Activated CD8-positive, alpha-beta memory T cell treated with anti-CD3 and anti-CD28 coated beads, Interleukin-2, amount 50 U/mL, for 4 hours (primary cell): Measurements from ENCODE around the gene VSX1.

Experiments used
- DNase-seq: peaks from one replicate; pipeline ENCODE4 v3.0.0-alpha.2; 2020

VSX1 gene

DNA sequence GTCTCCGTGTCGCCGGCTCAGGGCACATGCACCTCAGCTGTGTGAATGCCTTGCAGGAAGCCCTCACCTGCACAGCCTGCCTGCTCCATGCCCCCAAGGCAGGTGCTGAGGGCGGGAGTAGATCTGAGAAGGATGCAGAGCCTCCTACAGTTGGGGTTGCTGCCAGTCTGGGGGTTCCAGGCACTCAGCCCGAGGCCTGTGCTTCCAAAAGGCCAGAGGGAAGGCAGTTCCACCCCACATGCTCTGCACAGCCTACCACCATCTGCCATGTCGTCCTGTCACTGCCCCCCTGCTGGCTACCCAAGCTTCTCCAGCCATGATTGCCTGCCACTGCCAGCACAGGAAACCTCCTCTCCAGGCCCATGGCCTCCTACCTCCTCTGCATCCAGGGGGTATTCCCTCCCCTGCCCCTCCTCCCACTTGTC is 43.3 kb downstream of the VSX1 start:
- DNase-seq: no peak

DNA sequence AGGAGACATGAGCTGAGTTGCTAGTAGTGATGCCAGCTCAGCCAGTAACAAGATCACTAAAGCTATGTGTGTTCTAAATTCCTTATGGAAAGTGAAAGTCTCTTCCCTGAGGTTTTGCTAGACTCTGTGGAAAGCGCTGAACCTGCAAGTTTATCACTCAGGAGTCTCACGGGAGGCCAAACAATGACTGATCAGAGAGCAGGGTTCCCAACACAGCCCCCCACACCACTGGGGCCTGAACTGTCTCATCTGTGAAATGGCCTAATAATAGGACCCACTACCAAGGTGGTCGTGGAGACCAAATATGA is 43.9 kb downstream of the VSX1 start:
- DNase-seq: no peak

DNA sequence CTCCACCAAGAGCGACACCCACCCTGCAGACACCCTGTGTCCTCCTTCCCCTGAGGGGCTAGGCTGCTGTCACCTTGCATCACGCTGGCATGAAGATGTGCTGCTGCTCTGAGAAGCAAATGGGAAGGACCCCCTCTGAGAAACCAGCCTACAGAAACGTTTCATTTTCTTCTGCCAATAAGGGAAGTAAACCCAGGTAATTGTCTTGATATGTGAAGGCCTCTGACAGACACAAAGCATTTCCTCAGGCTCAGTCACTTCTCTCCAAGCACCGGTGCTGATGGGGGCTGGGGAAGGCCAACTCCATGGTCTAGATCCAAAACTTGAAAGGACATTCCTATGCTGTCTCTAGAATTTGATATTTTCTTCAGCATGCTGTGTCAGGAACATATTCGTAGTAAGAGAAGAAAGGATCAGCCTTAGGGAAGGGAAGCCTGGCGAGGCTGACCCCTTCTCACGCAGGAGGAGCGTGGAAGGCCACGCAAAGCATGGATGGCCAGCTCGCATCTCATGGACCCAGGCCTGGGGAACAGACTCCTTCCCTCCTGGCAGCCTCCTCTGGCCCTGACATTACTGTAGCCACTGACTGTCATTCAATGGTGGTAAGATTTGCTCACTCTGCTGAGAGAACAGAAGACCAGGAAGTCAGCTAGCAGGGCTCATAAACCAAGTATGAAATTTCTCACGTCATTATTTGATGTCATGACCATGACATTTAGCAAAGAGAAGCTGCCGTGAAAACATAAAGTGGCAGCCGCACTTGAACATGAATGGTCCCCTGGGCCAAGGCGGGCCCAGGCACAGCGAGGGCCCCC is 44.4 kb downstream of the VSX1 start:
- DNase-seq: no peak

DNA sequence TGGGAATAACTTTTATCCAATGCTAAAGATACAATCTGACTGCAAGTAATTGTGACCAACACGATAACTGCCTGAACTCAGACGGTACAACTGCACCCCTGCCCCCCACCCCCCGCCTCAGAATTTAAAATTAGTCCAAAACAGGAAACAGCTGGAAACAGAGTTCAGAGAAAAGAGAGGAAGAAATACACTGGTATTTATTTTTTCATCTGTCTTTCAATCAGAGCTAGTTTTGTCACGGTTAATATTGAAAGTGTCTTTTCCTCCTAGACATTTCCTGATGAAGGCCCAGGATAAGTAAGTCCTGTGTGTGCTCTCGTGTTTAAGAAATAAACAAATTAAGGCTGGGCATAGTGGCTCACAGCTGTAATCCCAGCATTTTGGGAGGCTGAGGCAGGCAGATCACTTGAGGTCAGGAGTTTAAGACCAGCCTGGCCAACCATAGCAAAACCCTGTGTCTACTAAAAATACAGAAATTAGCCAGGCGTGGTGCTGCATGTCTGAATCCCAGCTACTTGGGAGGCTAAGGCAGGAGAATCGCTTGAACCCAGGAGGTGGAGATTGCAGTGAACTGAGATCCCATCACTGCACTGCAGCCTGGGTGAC is 45.5 kb downstream of the VSX1 start:
- no peak for DNase-seq

DNA sequence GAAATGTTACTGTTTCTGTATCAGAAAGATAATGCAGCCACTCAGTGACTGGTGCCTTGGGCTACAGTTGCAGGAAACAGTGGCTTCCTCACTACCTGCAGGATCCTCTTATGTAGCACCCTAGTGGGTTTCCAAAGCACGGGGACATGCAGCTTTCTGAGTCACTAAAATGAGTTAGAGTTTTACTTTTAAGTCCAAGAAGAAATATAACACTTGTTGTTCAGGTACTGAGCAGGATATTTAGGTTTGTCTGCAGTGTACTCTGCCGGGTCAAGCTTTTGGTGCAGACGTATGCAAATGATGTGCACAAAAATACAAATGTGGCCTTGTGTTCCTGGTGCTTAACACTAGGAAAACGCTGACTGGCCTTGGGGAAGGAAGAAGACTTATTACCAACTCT is 46.0 kb downstream of the VSX1 start:
- DNase-seq: no peak

- DNase-seq: no peak
These were observed 48.0 kb downstream of the VSX1 start for GRCh38 chr20:25033924-25034300.

GRCh38 chr20:25033265-25033923 is 48.5 kb downstream of the VSX1 start:
- DNase-seq: no peak

- DNase-seq: no peak
These were observed 49.3 kb downstream of the VSX1 start for GRCh38 chr20:25032478-25033264.

GRCh38 chr20:25032065-25032477 is 49.9 kb downstream of the VSX1 start:
- DNase-seq: no peak

DNA sequence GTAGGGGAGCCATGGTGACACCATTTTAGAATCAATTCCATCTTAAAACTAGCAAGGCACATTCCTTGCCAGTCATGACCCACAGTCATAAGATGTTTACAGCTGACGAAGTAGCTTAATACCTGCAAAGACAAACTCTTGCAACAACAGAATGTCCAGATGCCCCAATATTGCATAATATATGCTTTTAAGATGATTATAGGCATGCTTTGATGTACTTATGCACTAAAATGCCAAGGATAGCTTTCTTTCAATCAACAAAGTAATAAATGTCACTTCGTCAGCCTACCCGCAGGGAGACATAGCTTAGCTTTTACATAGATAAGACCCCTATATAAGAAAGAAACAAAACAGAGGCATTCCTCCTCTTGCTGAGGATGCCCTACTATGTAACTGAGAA is 50.7 kb downstream of the VSX1 start:
- DNase-seq: no peak

DNA sequence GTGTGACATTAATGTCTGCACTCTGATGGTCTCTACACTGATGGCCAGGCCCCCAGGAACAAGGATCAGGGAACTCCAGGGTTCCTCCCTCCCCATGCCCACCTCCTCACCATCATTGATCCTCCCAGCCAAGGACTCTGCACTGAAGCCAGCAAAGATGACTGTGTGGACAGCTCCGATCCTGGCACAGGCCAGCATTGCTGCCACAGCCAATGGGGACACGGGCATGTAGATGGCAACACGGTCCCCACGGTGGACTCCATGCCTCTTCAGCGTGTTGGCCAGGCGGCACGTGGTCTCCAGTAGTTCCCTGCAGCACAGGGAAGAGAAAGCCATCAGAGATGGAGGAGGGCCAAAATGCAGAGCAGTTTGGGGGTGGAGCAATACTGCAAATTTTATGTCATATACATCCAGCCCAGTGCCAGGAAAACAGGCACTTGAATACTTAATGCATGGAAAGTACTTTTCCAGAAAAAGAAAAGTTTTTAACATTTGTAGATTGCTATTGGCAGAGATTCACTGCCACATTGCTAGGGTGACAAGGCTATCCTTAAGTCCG is 51.2 kb downstream of the VSX1 start:
- DNase-seq: no peak

DNA sequence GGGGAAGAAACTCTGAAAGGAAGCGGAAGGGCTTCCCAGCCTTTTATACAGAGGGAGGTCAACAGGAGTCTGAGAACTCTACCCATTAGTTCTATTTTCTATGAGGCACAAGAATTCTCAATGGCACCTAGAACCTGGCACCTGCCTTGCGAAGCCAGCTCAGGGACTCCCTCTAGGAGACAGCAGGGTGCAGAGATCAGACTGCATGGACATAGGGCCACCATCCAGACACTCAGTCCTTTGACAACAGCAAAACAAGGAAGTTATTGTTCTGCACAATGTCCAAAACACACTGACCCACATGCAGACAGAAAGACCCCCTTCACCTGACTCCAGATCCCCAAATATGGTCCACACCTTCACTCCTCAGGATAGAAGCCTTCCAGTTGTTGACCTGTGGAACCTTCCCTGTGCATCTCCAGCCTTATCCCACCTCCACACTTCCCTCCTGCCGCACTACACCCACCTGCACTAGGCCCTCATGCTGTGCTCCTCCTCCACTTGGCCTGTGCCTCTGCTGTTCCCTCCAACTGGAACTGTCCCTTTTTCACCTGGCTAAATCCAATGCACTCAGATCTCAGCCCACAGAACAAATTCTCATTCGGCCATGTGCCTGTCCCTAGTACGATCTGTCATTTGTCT is 51.8 kb downstream of the VSX1 start:
- no peak for DNase-seq

DNA sequence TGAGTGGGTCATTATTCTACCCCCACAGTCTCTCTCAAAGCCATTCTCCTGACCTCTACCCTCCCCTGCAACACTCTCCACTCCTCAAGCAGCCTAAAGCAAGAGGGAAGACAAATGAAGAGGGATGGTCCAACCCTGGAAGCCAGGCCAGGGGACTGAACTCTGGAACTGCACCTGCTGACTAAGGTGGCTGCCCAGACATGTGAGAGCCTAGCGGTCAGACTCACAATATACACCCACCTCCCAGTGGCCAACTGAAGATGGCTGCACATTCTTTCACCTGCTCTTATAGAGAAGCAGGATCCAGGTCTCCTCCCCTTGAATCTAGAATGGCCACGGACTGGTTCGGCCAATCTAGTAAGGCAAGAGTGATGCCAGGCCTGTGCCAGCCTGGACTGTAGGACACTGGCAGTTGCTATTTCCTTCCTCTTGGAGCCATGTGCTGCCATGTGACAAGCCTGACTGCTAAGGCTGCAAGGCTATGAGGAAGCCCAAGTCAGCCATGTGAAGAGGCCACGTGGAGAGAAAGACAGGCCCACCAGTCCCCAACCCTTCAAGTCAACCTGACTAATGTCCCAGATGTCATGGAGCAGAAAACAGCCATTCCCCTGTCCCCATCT is 55.8 kb downstream of the VSX1 start:
- no peak for DNase-seq
